Suppressor macrophage treated with lipopolysaccharide for 1 hour (primary cell): ENCODE measurements around the gene SPRY2.
"Not testable (repeated sequence)": the region's sequence is repeated elsewhere in the genome, so short reads cannot be mapped to it uniquely, and the experiment has no call there.

Experiments used
- DNase-seq, 3 donors: peaks; one replicate each; pipeline ENCODE4 v3.0.0-alpha.2; 2020 to 2022

Gene SPRY2, protein sequence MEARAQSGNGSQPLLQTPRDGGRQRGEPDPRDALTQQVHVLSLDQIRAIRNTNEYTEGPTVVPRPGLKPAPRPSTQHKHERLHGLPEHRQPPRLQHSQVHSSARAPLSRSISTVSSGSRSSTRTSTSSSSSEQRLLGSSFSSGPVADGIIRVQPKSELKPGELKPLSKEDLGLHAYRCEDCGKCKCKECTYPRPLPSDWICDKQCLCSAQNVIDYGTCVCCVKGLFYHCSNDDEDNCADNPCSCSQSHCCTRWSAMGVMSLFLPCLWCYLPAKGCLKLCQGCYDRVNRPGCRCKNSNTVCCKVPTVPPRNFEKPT

DNA sequence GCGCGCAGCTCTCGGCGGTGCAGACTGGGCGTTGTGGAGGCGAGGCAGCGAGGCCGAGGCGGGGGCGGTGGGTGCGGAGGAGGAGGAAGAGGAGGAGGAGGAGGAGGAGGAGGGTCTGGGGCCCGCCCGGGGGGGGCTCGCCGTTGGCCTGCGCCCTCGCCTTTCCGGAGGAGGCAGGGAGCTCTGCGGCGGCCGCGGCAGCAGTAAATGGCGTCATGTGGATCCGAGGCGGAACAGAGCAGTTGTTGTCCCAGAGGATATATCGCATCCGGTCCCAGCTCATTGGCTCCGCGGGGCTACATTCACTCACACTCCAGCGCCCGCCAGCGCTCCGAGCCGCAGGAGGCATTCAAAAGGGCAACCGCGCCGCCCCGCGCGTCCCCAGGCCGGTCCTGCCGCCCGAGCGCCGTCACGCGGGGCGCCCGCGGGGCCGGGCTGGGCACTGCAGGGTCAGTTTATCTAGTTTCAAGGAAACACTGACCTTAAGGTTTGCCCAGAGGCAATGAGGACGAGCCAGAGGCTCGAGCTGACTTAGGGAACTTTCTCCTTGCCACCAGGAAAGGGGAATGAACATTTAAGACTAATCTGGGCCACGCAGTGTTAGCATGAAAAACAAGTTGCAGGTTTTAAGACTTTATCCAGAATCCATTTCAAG is at the start of gene SPRY2:
SPRY2 (minus strand) TSS at position 26 of the 655 bp plus-strand sequence. CDS start 3,421 bp downstream, outside the sequence.
- DNase-seq, result peak; percentile 92 to 94 (median 94)

GRCh38 chr13:80390338-80390737 is 49.4 kb upstream of the SPRY2 start:
- DNase-seq, result no peak

DNA sequence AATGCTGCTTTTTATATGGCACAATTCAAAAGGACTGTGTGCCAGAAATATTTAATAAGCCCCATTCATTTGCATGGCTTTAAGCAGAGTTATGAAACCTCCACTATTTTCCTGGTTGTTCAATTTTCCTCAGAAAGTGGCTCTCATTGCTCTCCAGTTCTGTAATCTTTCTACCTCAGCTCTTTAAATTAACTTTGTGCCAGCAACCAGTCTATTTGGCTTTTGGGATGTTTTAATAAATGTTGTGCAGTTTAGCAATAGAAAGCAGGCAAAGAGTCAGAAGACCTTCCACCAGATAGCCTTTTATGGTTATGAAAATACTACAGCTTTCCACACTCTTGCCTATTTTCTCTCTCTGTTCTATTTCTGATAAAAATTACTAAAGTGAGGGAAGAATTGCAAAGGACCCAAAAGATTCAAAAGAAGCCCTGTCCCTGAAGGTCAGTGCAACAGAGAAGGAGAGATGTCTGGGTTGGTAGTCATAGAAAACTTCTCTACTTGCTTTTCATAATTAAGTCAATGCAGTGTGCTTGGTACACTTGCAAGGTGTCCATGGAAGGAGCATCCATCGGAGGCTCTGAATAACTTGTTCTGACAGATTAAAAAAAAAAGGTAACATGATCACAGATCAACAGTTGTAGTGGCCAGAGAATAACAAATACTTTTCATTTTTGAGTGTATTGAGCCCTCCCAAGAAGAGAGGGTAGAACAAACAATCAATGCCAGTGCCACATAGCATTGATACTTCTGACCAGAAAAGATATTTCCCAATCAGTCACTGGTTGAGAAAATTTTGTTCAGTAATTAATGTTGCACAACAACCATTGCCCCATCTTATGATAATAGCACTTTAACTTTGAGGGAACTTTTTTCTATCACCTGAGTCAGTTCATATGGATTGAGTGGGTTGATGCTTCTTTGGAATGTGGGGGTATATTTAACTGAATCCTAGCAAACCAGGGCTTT is 48.4 kb upstream of the SPRY2 start:
- DNase-seq, result no peak

GRCh38 chr13:80388506-80388905 is 47.6 kb upstream of the SPRY2 start:
- no peak for DNase-seq

- DNase-seq, result no peak
Measured at GRCh38 chr13:80386592-80386991, 45.7 kb upstream of the SPRY2 start.

DNA sequence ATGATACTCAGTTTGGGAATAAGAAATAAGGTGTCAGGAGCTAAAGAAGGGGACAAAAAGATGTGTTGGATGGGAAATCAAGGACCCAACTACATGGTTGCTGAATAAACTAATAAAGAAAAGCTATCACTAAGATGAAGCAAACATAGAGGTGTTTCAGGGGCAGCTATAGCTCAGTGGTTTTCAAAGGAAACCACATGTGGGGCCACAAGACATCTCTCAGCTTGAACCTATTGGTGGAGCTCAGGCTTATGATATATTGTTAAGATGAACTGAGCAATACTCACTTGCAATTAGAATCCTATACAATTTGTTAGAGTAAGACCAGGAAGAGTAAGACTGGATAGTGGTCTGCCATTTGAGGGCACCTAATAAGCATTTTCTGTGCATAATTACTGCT is 45.1 kb upstream of the SPRY2 start:
- no peak for DNase-seq

GRCh38 chr13:80382576-80382975 is 41.6 kb upstream of the SPRY2 start:
- DNase-seq, result no peak

DNA sequence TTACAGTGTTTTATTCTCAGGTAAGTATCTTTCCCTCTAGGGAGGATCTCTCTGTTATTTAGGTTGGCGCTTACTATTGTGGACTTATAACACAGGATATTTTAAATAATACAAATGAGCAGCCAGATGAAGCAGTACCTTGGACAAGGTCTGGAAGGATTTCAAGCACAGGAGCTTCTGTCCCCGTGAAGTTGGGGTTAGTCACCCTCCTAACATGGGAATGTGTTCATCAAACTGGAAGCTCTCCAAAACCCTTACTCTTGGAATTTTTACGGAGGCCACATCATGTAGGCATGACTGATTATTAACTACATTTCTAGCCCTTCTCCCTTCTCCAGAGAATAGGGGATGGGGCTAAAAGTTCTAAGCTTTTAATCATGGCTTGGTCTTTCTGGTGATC is 38.3 kb upstream of the SPRY2 start:
- DNase-seq, result no peak

- no peak for DNase-seq
Measured at GRCh38 chr13:80376554-80376953, 35.6 kb upstream of the SPRY2 start.

DNA sequence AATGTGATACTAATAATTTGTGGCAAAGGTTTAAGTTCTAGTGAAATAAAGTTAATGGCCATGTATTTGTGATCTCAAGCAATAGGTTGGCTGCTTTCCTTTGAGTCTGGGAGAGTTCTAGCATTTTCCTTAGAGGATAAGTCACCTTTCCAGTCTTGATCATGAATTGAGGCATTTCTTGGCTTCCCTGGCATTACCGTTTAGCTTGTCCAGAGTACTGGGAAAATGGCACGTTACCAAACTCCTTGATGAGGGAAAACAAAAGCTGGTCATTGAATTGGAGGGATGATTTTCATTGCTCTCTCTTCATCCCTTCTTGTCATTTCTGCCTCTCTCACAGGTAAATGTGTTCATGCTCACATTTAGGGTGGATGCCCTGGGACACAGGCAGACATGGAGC is 34.0 kb upstream of the SPRY2 start:
- no peak for DNase-seq

DNA sequence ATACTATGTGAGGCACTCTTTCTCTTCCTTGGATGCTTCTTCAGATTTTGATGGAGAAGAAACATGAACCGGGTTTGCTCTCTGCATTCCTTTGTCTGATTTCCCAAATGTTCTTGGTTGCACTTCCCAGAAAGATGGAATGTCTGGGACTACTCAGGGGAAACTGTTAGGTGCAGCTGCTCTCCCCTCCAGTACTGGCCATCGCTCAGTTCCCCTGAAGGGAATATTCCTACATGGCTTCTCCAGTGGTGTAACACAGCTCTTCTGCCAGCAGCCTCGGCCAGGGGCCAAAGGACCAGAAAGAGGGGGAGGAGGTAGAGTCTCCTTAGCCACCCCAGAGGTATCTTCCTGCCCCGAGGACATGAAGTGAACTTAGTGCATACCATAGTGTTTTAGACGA is 33.5 kb upstream of the SPRY2 start:
- DNase-seq, result no peak

GRCh38 chr13:80371840-80372509 is 31.0 kb upstream of the SPRY2 start:
- no peak for DNase-seq

DNA sequence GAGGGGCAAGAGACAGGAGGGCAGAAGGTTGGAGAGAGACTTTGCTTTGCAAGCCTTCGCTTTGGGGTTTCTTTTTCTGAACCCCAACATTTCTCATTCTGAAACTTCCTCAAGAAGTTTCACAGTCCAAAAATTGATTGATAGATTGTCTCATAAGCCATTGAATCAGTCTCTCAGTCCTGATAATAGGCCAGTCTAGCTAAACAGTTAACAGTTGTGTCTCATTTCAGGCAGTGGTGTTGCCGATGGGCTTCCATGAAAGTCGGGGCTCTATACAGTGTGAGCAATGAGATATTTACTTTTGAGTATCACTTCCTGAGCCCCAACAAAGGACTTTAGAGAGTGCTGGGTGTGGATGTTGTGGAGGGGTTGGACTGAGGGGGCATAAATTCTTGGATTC is 26.5 kb upstream of the SPRY2 start:
- DNase-seq, result no peak

DNA sequence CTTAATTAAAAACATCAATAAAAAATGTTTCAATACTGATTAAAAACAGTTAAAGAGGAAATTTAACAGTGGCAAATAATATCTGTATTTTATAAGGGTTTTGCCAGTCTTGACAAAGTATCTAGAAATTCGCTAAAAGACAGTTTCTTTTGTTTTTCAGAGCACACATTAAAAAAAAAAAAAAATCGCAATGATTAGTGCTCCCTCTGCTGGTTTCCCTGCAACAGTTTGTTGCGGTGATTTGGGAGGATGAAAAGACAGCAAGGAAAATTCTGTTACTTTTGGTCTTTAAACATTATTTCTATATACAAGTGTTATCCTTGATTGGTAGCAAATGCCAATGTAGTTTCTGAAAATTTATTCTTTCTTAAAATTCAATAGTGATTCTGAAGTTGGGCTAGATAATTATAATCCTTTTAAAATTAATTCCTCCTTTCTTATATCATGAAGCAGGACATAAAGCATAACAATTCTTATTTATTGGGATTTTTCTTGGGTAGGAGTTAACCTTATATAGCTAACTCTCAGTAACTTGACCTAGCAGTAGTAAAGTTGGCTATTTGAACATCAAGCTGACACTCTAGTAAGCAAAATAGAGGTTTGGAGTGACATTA is 23.1 kb upstream of the SPRY2 start:
- DNase-seq, result peak; percentile 48 to 72 (median 56)

- no peak for DNase-seq
Measured at GRCh38 chr13:80362481-80362880, 21.6 kb upstream of the SPRY2 start.

DNA sequence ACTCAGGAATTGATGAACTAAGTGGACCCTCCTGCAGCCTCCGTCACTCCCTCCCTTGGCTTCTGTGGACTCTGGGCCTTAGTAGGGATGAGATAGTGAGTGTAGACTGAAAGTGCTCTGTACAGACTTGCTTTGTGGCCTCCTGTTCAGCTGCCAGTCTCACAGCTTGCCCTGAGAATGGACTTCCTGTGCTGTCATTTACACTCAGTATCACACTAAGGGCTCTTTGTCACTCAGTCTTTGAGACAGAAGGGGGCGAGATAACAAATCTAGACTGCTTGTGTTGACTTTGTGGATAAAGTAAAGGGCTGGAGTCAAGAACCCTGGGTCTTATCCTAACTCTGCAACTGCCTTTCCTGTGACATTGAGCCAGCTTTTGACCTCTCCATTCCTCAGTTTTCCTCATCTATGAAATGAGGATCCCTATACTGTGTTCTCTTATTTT is 21.0 kb upstream of the SPRY2 start:
- peak in 2 of 3 donors; percentile 16 to 20 for DNase-seq

DNA sequence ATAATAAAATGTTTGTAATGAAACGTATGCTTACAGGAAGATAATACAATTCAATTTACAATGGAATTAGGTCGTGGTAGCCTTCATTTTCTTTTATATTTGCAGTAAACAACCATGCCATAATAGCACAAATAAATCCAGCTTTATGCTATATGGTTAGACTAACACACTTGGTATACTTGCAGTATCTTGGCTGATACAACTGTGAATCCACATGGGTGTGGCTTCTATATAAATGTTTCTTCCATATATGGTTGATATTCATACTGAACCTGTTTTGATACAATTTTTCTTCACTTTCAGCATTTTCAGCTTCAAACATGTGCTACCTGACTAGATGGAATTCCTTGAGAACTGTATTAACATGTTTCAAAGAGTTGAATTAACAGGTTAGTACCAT is 20.4 kb upstream of the SPRY2 start:
- no peak for DNase-seq

GRCh38 chr13:80360453-80360800 is 19.5 kb upstream of the SPRY2 start:
- DNase-seq, result no peak

- DNase-seq, result no peak
Measured at GRCh38 chr13:80359778-80360452, 19.0 kb upstream of the SPRY2 start.

DNA sequence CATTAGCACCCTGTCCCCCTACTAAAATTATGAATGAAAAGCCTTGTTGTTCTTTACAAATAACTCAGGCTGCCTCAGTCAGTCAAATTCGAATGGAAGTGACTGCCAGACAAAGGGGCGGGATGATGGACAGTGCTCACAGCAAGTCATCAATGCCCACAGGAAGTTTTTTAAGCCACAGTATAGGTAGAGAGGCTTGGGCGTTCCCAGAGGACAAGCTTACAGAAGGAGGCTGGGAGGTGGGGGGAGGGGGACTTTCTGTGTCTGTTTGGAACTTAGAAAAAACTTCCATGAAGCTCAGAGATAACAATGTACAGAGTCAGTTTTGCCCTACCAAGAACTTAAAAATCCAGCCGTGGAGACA is 18.5 kb upstream of the SPRY2 start:
- DNase-seq, result no peak

DNA sequence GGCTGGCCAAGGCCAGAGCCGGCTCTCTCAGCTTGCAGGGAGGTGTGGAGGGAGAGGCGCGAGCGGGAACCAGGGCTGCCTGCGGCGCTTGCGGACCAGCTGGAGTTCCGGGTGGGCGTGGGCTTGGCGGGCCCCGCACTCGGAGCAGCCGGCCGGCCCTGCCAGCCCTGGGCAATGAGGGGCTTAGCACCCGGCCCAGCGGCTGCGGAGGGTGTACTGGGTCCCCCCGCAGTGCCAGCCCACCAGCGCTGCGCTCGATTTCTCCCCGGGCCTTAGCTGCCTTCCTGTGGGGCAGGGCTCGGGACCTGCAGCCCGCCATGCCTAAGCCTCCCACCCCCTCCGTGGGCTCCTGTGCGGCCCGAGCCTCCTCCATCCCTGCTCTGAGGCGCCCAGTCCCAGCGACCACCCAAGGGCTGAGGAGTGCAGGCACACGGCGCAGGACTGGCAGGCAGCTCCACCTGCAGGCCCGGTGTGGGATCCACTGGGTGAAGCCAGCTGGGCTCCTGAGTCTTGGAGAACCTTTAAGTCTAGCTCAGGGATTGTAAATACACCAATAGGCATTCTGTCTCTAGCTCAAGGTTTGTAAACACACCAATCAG is 14.7 kb upstream of the SPRY2 start:
- DNase-seq, result not testable (repeated sequence)
